Fibroblast of the aortic adventitia (primary cell): Measurements from ENCODE around the gene RPL41. TPM values are rescaled to one million over a fixed set of nuclear protein-coding genes. Genes with fewer than 3 reads are reported as not detected.
A peak's percentile ranks its signal among the peaks of the same experiment; 100 is the strongest.
"Not testable (repeated sequence)": the region's sequence is repeated elsewhere in the genome, so short reads cannot be mapped to it uniquely, and the experiment has no call there.

ENCODE experiments used
- DNase-seq: peaks from one replicate; pipeline ENCODE4 v3.0.0-alpha.2; 2010; ENCODE audit warnings: low read depth
- H3K4me3 ChIP-seq: 2 replicates; pipeline ENCODE4 v1.5.1; 2011; ENCODE audit warnings: low read depth, mild to moderate bottlenecking, control low read depth, low read length, moderate library complexity
- CTCF ChIP-seq: IDR thresholded peaks from 2 replicates; pipeline ENCODE4 v1.5.1; 2011; ENCODE audit warnings: mild to moderate bottlenecking, low read length, control low read depth, inconsistent platforms; ENCODE audit not compliant: insufficient read depth
- total RNA-seq: library from RNA; depleted of rRNA; stranded (reverse); fragments of >200 nt; gene quantifications from 2 replicates; pipeline ENCODE4 v1.2.3, GENCODE V29; 2012; ENCODE audit warnings: low replicate concordance

The RPL41 gene
- total RNA-seq, 1 donor = 2,772 TPM

GRCh38 chr12:56107242-56107641, 9.2 kb upstream of the RPL41 start:
- no peak for DNase-seq
- no peak for TF ChIP-seq CTCF
- H3K4me3 ChIP-seq = no peak overlapping the region

GRCh38 chr12:56110571-56110970, 5.9 kb upstream of the RPL41 start:
- no peak for TF ChIP-seq CTCF
- H3K4me3 ChIP-seq = no peak overlapping the region

GRCh38 chr12:56114084-56114483, 2.3 kb upstream of the RPL41 start:
- no peak for DNase-seq
- no peak for TF ChIP-seq CTCF
- H3K4me3 ChIP-seq = no peak overlapping the region

More at GRCh38 chr12:56110571-56110970, 5.9 kb upstream of the RPL41 start:
- DNase-seq = no peak

- TF ChIP-seq CTCF = no peak
- peak; percentile 51 for DNase-seq
- H3K4me3 ChIP-seq = peak overlapping the region; percentile 79
Measured at GRCh38 chr12:56115329-56115728, 1.1 kb upstream of the RPL41 start.

GRCh38 chr12:56117082-56117706, 761 bp downstream of the RPL41 start:
- H3K4me3 ChIP-seq = peak overlapping the region; percentile 79
- DNase-seq = not testable (repeated sequence)

- DNase-seq = peak; percentile 100
- peak; percentile 60 for TF ChIP-seq CTCF
- peak within 1 kb of the TSS; percentile 90 for H3K4me3 ChIP-seq
Measured at GRCh38 chr12:56117778-56118687, 1.6 kb downstream of the RPL41 start, which contains the start of gene ZC3H10. TSS of gene ZC3H10 (plus strand) at chr12:56118266. CDS start at chr12:56120563, 2,297 bp downstream.

GRCh38 chr12:56118688-56119357, 2.4 kb downstream of the RPL41 start:
- TF ChIP-seq CTCF = no peak
- DNase-seq = no peak
- peak overlapping the region; percentile 90 for H3K4me3 ChIP-seq
